ENCODE data around the gene PGS1.
"Not testable (repeated sequence)": the region's sequence is repeated elsewhere in the genome, so short reads cannot be mapped to it uniquely, and the experiment has no call there.

Gene PGS1

GRCh38 chr17:78378225-78379130, at the start of gene PGS1:
PGS1 (plus strand) TSS chr17:78378649; CDS start chr17:78378666, 17 bp downstream.
- FAIRE-seq: no peak

- FAIRE-seq: no peak
These were observed 49.0 kb upstream of the PGS1 start for GRCh38 chr17:78329263-78330059.

GRCh38 chr17:78330570-78331224, 47.8 kb upstream of the PGS1 start:
- FAIRE-seq: no peak

- FAIRE-seq: not testable (repeated sequence)
These were observed 47.1 kb upstream of the PGS1 start for GRCh38 chr17:78331355-78331754.

- FAIRE-seq: no peak
These were observed 45.5 kb upstream of the PGS1 start for GRCh38 chr17:78332991-78333390.

- no peak for FAIRE-seq
These were observed 43.2 kb upstream of the PGS1 start for GRCh38 chr17:78335209-78335608.

- FAIRE-seq: no peak
These were observed 41.0 kb upstream of the PGS1 start for GRCh38 chr17:78337244-78338109.

GRCh38 chr17:78338486-78339259, 39.8 kb upstream of the PGS1 start:
- FAIRE-seq: no peak

GRCh38 chr17:78340183-78340955, 38.1 kb upstream of the PGS1 start:
- no peak for FAIRE-seq

GRCh38 chr17:78341559-78342448, 36.6 kb upstream of the PGS1 start:
- FAIRE-seq: no peak

- FAIRE-seq: no peak
These were observed 35.8 kb upstream of the PGS1 start for GRCh38 chr17:78342449-78343186.

GRCh38 chr17:78343187-78343542, 35.3 kb upstream of the PGS1 start:
- no peak for FAIRE-seq

GRCh38 chr17:78343543-78344201, 34.8 kb upstream of the PGS1 start:
- no peak for FAIRE-seq

- FAIRE-seq: no peak
These were observed 33.8 kb upstream of the PGS1 start for GRCh38 chr17:78344666-78345065.

GRCh38 chr17:78345172-78345571, 33.3 kb upstream of the PGS1 start:
- no peak for FAIRE-seq

- no peak for FAIRE-seq
These were observed 32.5 kb upstream of the PGS1 start for GRCh38 chr17:78345791-78346494.

- no peak for FAIRE-seq
These were observed 31.7 kb upstream of the PGS1 start for GRCh38 chr17:78346605-78347250.

Measured in TTC549 (cell line).